ENCODE measurements around the gene GPBP1. TPM values are rescaled to one million over a fixed set of nuclear protein-coding genes. Genes with fewer than 3 reads are reported as not detected.

Gene GPBP1
- total and polyA plus RNA-seq, 9 of the 15 experiments (the other 6 are each of a cell fraction or from before 2014, with no cell fraction given), result 31.0 to 109 (median 68.4) TPM

GRCh38 chr5:57302164-57302563 is 128.3 kb downstream of the GPBP1 start:
- 0% methylated on average over 6 of the region's 6 CpGs for WGBS (ENCODE audit: insufficient coverage, low coverage, missing lambda C conversion rate)
- ChIA-PET POLR2A (no interaction called here), CTCF (ENCODE audit: low intra/inter-chr PET ratio) (no interaction called here)
- Histone ChIP-seq H3K27me3 (ENCODE audit: control insufficient read depth in 2 of 2, insufficient read depth in 2 of 2, low read length in 2 of 2) (no peaks in the 10 kb centered on the region), H3K9me1 (ENCODE audit: control insufficient read depth, insufficient read depth, low read length) (no peaks in the 10 kb centered on the region), H3K4me1 (replicated peaks in 1 of 2; ENCODE audit: control insufficient read depth in 2 of 2, insufficient read depth in 2 of 2, low read length in 2 of 2) (no peaks in the 10 kb centered on the region), H3K27ac (ENCODE audit: extremely low read depth, low read depth, low read length) (no peak overlapping the region), H2AFZ (ENCODE audit: low read depth, low read length) (no peak overlapping the region), H3K9me3 (replicated peaks; ENCODE audit: control insufficient read depth, insufficient read depth, low read depth, low read length) (no peaks in the 10 kb centered on the region), H3K36me3 (ENCODE audit: control insufficient read depth, insufficient read depth, low read length) (no peaks in the 10 kb centered on the region), H4K20me1 (replicated peaks; ENCODE audit: control insufficient read depth, insufficient read depth, low read length) (no peaks in the 10 kb centered on the region; the same call in 1 of the 2 replicates), H3K79me2 (ENCODE audit: control insufficient read depth, insufficient read depth, low read length) (no peaks in the 10 kb centered on the region), H3K4me2 (ENCODE audit: insufficient read depth, low read length) (no peak overlapping the region), H3K9ac (ENCODE audit: insufficient read depth in 1 of 2, low read depth in 2 of 2, low read length in 2 of 2) (no peak overlapping the region), H3K4me3 (no peak overlapping the region)
- intact Hi-C loops (cut with micrococcal nuclease), result no loop called here
- in situ Hi-C loops (cut with MboI), result loop anchor here (25.0 kb wide), 1 partner anchor 1560 kb away; no protein-coding TSS in a partner anchor
- no TSS peak for BruUV-seq (replicated peaks)
- ATAC-seq, result no peak
- FAIRE-seq, result no peak
- TF ChIP-seq NFIC (IDR thresholded peaks at IDR 0.05) (peak; percentile 25; the same call in 1 of the 2 replicates), PTBP1 (IDR thresholded peaks at IDR 0.05; ENCODE audit: low read depth, low read length) (no peak), BCL6 (CRISPR knock-in tag; IDR thresholded peaks at IDR 0.05) (no peak), GTF2B (IDR thresholded peaks at IDR 0.05; ENCODE audit: extremely low read depth, insufficient read length) (no peak), HNRNPL (IDR thresholded peaks at IDR 0.05; ENCODE audit: low read depth, low read length) (no peak), FOSL1 (tag; conservative IDR thresholded peaks at IDR 0.05) (peak; percentile 36), TCF7 (IDR thresholded peaks at IDR 0.05; ENCODE audit: borderline replicate concordance) (0 out of 2 replicates have a peak, but pooled peaks have one; percentile 50), CHD2 (IDR thresholded peaks at IDR 0.05; ENCODE audit: low read depth, low read length) (peak; percentile 48; the same call in 1 of the 2 replicates)
- DNase-seq (ENCODE audit: extremely low read depth in 1 of 4, low spot score in 3 of 4), result no peak
